Stomach (tissue), 4 donors: ENCODE data around the gene FCN3.

Experiments
- CTCF ChIP-seq, 7 experiments: fragments of 450-650 bp in 4 of 7; fragments of 200-600 bp in 3 of 7; sonication (generic) in 3 of 7; IDR thresholded peaks; one replicate each; pipeline ENCODE4 v1.5.1; 2016 to 2019; ENCODE audit warnings: antibody characterized with exemption in 7 of 7, control low read depth in 2 of 7, mild to moderate bottlenecking in 1 of 7
- EP300 ChIP-seq: sonication (generic); formaldehyde crosslinking; IDR thresholded peaks from one replicate; pipeline ENCODE4 v1.6.1; 2017; ENCODE audit warnings: antibody characterized with exemption
- POLR2A ChIP-seq, 4 donors: fragments of 450-650 bp; IDR thresholded peaks; one replicate each; pipeline ENCODE4 v1.6.1; 2016; ENCODE audit warnings: antibody characterized with exemption in 4 of 4, control low read depth in 2 of 4, mild to moderate bottlenecking in 1 of 4, moderate library complexity in 1 of 4
- POLR2AphosphoS5 ChIP-seq, 3 donors: sonication (generic); formaldehyde crosslinking; IDR thresholded peaks; one replicate each; pipeline ENCODE4 v1.6.1; 2016; ENCODE audit warnings: antibody characterized with exemption in 3 of 3

GRCh38 chr1:27359822-27360158 is 14.8 kb downstream of the FCN3 start:
- no peak for TF ChIP-seq CTCF (IDR thresholded peaks at IDR 0.05)
- no peak for TF ChIP-seq EP300
- TF ChIP-seq POLR2A (IDR thresholded peaks at IDR 0.05) = no peak
- TF ChIP-seq POLR2AphosphoS5 (IDR thresholded peaks at IDR 0.05) = no peak
